Measurements from ENCODE around the gene SCG3. TPM values are rescaled to one million over a fixed set of nuclear protein-coding genes. Genes with fewer than 3 reads are reported as not detected.

Gene SCG3
- total and polyA plus RNA-seq, 2 of the 13 experiments (the other 11 are each of a cell fraction or from before 2014, with no cell fraction given), result not detected

- 48% methylated on average over 2 of the region's 2 CpGs for WGBS (ENCODE audit: low lambda C conversion rate)
- peak; percentile 6 for TF ChIP-seq HNRNPK (IDR thresholded peaks at IDR 0.05; ENCODE audit: low read depth, low read length, poor library complexity, severe bottlenecking)
- TF ChIP-seq ERF (CRISPR knock-in tag; IDR thresholded peaks at IDR 0.05), result no peak
- ChIA-PET CTCF (ENCODE audit: low intra/inter-chr PET ratio, low total read pairs) (no interaction called here), POLR2A (no interaction called here)
- H2AFZ ChIP-seq (ENCODE audit: low read length), result no peak overlapping the region
- H3K4me2 ChIP-seq (ENCODE audit: low read depth, low read length), result no peak overlapping the region
- H4K20me1 ChIP-seq (ENCODE audit: insufficient read depth, low read length), result no peaks in the 10 kb centered on the region
- no peak overlapping the region for H3K27ac ChIP-seq (ENCODE audit: extremely low read length, insufficient read depth, low read length)
- no TSS peak for BruUV-seq (replicated peaks)
- H3K36me3 ChIP-seq (replicated peaks in 1 of 2; ENCODE audit: control insufficient read depth in 1 of 2, insufficient read depth in 2 of 2, low read length in 2 of 2), result no peaks in the 10 kb centered on the region
- no peaks in the 10 kb centered on the region for H3K9me3 ChIP-seq (ENCODE audit: low read length)
- H3K4me3 ChIP-seq (replicated peaks in 1 of 3; ENCODE audit: insufficient read depth in 1 of 3, low read depth in 2 of 3, low read length in 3 of 3), result no peak overlapping the region
- H3K79me2 ChIP-seq (ENCODE audit: insufficient read depth, low read length), result no peaks in the 10 kb centered on the region
- H3K4me1 ChIP-seq (ENCODE audit: insufficient read depth, low read length), result no peaks in the 10 kb centered on the region
- FAIRE-seq, result no peak
- in situ Hi-C loops (cut with HindIII; ENCODE audit: extremely low pct_ligation_motif_present, low pct_unique_long_range_greater_than_20kb) (no loop called here), intact Hi-C loops (cut with micrococcal nuclease; ENCODE audit: unreplicated experiment) (no loop called here)
- no peak overlapping the region for H3K9ac ChIP-seq (ENCODE audit: insufficient read depth, low read depth, low read length)
- ATAC-seq, result no peak
- DNase-seq (ENCODE audit: low spot score), result no peak
- peaks cover 4 to 63% of the 10 kb centered on the region in 2 experiments; a peak in 4 of 5 replicates for H3K27me3 ChIP-seq (ENCODE audit: control insufficient read depth in 1 of 2, insufficient read depth in 2 of 2, low read length in 2 of 2)
Measured at GRCh38 chr15:51754267-51754666, 73.0 kb downstream of the SCG3 start.

- peaks cover 4 to 48% of the 10 kb centered on the region in 2 experiments; a peak in 4 of 5 replicates for H3K27me3 ChIP-seq (ENCODE audit: control insufficient read depth in 1 of 2, insufficient read depth in 2 of 2, low read length in 2 of 2)
- H3K79me2 ChIP-seq (ENCODE audit: insufficient read depth, low read length), result no peaks in the 10 kb centered on the region
- H3K4me3 ChIP-seq (replicated peaks in 1 of 3; ENCODE audit: insufficient read depth in 1 of 3, low read depth in 2 of 3, low read length in 3 of 3), result no peak overlapping the region
- H3K9me3 ChIP-seq (ENCODE audit: low read length), result no peaks in the 10 kb centered on the region
- in situ Hi-C loops (cut with HindIII; ENCODE audit: extremely low pct_ligation_motif_present, low pct_unique_long_range_greater_than_20kb) (no loop called here), intact Hi-C loops (cut with micrococcal nuclease; ENCODE audit: unreplicated experiment) (no loop called here)
- DNase-seq (ENCODE audit: low spot score), result no peak
- ChIA-PET CTCF (ENCODE audit: low intra/inter-chr PET ratio, low total read pairs) (no interaction called here), POLR2A (no interaction called here)
- H3K9ac ChIP-seq (ENCODE audit: insufficient read depth, low read depth, low read length), result no peak overlapping the region
- no peak overlapping the region for H2AFZ ChIP-seq (ENCODE audit: low read length)
- H3K36me3 ChIP-seq (replicated peaks in 1 of 2; ENCODE audit: control insufficient read depth in 1 of 2, insufficient read depth in 2 of 2, low read length in 2 of 2), result no peaks in the 10 kb centered on the region
- ATAC-seq, result no peak
- no peak for FAIRE-seq
- H3K4me2 ChIP-seq (ENCODE audit: low read depth, low read length), result no peak overlapping the region
- no TSS peak for BruUV-seq (replicated peaks)
- H4K20me1 ChIP-seq (ENCODE audit: insufficient read depth, low read length), result no peaks in the 10 kb centered on the region
- H3K27ac ChIP-seq (ENCODE audit: extremely low read length, insufficient read depth, low read length), result no peak overlapping the region
- H3K4me1 ChIP-seq (ENCODE audit: insufficient read depth, low read length), result no peaks in the 10 kb centered on the region
- WGBS (ENCODE audit: low lambda C conversion rate), result 23% methylated on average over 4 of the region's 4 CpGs
- TF ChIP-seq ZNF574 (CRISPR knock-in tag; IDR thresholded peaks at IDR 0.05) (no peak), RAD21 (CRISPR knock-in tag; IDR thresholded peaks at IDR 0.05) (no peak), NR2F6 (IDR thresholded peaks at IDR 0.05) (no peak), NR2F6 (CRISPR knock-in tag; IDR thresholded peaks at IDR 0.05) (no peak), ZNF605 (CRISPR knock-in tag; IDR thresholded peaks at IDR 0.05) (no peak), ZNF468 (CRISPR knock-in tag; IDR thresholded peaks at IDR 0.05) (no peak), HNF4G (IDR thresholded peaks at IDR 0.05; ENCODE audit: borderline replicate concordance, low read depth, low read length) (no peak), HNF4G (CRISPR knock-in tag; IDR thresholded peaks at IDR 0.05; ENCODE audit: borderline replicate concordance, low read depth) (no peak), TRIM24 (CRISPR knock-in tag; IDR thresholded peaks at IDR 0.05) (no peak), GPN1 (CRISPR knock-in tag; IDR thresholded peaks at IDR 0.05; ENCODE audit: borderline replicate concordance) (no peak), TBL1XR1 (IDR thresholded peaks at IDR 0.05; ENCODE audit: borderline replicate concordance, low read length, partially characterized antibody) (no peak), IRF2 (CRISPR knock-in tag; IDR thresholded peaks at IDR 0.05) (no peak)
- TF ChIP-seq, protein P1, sequence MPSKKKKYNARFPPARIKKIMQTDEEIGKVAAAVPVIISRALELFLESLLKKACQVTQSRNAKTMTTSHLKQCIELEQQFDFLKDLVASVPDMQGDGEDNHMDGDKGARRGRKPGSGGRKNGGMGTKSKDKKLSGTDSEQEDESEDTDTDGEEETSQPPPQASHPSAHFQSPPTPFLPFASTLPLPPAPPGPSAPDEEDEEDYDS (CRISPR knock-in tag; IDR thresholded peaks at IDR 0.05), result no peak
Measured at GRCh38 chr15:51755790-51756189, 74.5 kb downstream of the SCG3 start.
